DOHH2 (cell line): ENCODE measurements around the gene COL18A1.

Experiments
- H3F3A ChIP-seq: fragments of 200-600 bp; sonication (generic), shearing (Covaris generic); 2 replicates; pipeline ENCODE4 v1.6.0; 2016; ENCODE audit warnings: antibody characterized with exemption, mild to moderate bottlenecking; ENCODE audit not compliant: control insufficient read depth, insufficient read depth
- H3K27ac ChIP-seq: fragments of 200-600 bp; sonication (generic); 2 replicates; pipeline ENCODE4 v1.5.1; 2014; ENCODE audit warnings: low read depth, mild to moderate bottlenecking, low read length, moderate library complexity
- H3K27me3 ChIP-seq: fragments of 200-600 bp; sonication (generic); 2 replicates; pipeline ENCODE4 v1.6.1; 2014; ENCODE audit warnings: mild to moderate bottlenecking, low read length, mixed read lengths; ENCODE audit not compliant: control insufficient read depth
- H3K36me3 ChIP-seq: fragments of 200-600 bp; sonication (generic); 2 replicates; pipeline ENCODE4 v1.6.1; 2014; ENCODE audit warnings: mild to moderate bottlenecking, low read length, moderate library complexity, mixed read lengths; ENCODE audit not compliant: control insufficient read depth
- H3K4me1 ChIP-seq: fragments of 200-600 bp; sonication (generic); 2 replicates; pipeline ENCODE4 v1.6.1; 2014; ENCODE audit warnings: mild to moderate bottlenecking, low read length, mixed read lengths; ENCODE audit not compliant: control insufficient read depth
- H3K4me2 ChIP-seq: fragments of 200-600 bp; sonication (generic); 2 replicates; pipeline ENCODE4 v1.6.0; 2014; ENCODE audit warnings: mild to moderate bottlenecking, low read length, moderate library complexity
- H3K4me3 ChIP-seq: fragments of 200-600 bp; sonication (generic); 2 replicates; pipeline ENCODE4 v1.5.1; 2014; ENCODE audit warnings: mild to moderate bottlenecking, low read length, mixed read lengths
- H3K79me2 ChIP-seq: fragments of 200-600 bp; sonication (generic); 2 replicates; pipeline ENCODE4 v1.6.1; 2014; ENCODE audit warnings: mild to moderate bottlenecking, low read length, mixed read lengths; ENCODE audit not compliant: control insufficient read depth
- H3K9me2 ChIP-seq: fragments of 200-600 bp; sonication (generic); replicated peaks from 2 replicates; pipeline ENCODE4 v1.6.1; 2014; ENCODE audit warnings: mild to moderate bottlenecking, low read length, mixed read lengths; ENCODE audit not compliant: control insufficient read depth
- H3K9me3 ChIP-seq: fragments of 200-600 bp; sonication (generic); 2 replicates; pipeline ENCODE4 v1.6.1; 2014; ENCODE audit warnings: antibody characterized with exemption, low read length, mixed read lengths; ENCODE audit not compliant: control insufficient read depth, insufficient read depth
- H4K20me1 ChIP-seq: fragments of 200-600 bp; sonication (generic); 2 replicates; pipeline ENCODE4 v1.6.0; 2014; ENCODE audit warnings: low read depth, mild to moderate bottlenecking, antibody characterized with exemption, low read length, moderate library complexity; ENCODE audit not compliant: control insufficient read depth, insufficient read depth
- EZH2phosphoT487 ChIP-seq: fragments of 200-600 bp; sonication (generic); IDR thresholded peaks from 2 replicates; pipeline ENCODE4 v1.6.1; 2017; ENCODE audit warnings: borderline replicate concordance, mild to moderate bottlenecking, antibody characterized with exemption, low read length, moderate library complexity, mixed read lengths
- TF ChIP-seq, protein P1 (sequence below): fragments of 200-600 bp; sonication (generic); IDR thresholded peaks from one replicate; pipeline ENCODE4 v1.5.1; 2014; ENCODE audit warnings: antibody characterized with exemption, mild to moderate bottlenecking, low read depth, low read length; ENCODE audit not compliant: poor library complexity, severe bottlenecking

The COL18A1 gene

DNA sequence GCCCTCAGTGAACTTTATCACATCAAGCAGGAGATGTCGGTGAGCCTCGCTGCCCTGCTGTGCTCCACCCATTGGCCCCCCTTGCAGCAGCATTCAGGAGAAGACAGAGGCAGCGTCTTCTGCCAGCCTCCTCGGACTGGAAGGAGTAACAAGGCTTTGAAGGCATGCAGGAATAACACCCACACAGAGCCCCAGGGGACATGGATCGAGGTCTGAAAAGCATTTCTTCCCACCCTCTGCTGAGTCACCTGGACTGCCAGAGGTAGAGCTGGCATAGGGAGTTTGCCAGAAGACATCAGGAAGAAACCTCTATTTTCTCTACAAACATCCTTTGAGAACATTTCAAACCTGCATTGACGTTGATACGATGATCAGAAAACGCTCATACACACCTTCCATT lies 42.9 kb downstream of the COL18A1 start:
- Histone ChIP-seq H3F3A (peaks cover 6% of the 10 kb centered on the region), H4K20me1 (no peaks in the 10 kb centered on the region), H3K4me1 (no peaks in the 10 kb centered on the region), H3K27me3 (no peaks in the 10 kb centered on the region), H3K79me2 (no peaks in the 10 kb centered on the region), H3K4me3 (no peak overlapping the region), H3K9me2 (no peaks in the 10 kb centered on the region), H3K27ac (no peak overlapping the region), H3K4me2 (no peak overlapping the region), H3K9me3 (peaks cover 28% of the 10 kb centered on the region; the same call in 1 of the 2 replicates), H3K36me3 (no peaks in the 10 kb centered on the region)
- no peak for TF ChIP-seq EZH2phosphoT487
- TF ChIP-seq, protein P1, sequence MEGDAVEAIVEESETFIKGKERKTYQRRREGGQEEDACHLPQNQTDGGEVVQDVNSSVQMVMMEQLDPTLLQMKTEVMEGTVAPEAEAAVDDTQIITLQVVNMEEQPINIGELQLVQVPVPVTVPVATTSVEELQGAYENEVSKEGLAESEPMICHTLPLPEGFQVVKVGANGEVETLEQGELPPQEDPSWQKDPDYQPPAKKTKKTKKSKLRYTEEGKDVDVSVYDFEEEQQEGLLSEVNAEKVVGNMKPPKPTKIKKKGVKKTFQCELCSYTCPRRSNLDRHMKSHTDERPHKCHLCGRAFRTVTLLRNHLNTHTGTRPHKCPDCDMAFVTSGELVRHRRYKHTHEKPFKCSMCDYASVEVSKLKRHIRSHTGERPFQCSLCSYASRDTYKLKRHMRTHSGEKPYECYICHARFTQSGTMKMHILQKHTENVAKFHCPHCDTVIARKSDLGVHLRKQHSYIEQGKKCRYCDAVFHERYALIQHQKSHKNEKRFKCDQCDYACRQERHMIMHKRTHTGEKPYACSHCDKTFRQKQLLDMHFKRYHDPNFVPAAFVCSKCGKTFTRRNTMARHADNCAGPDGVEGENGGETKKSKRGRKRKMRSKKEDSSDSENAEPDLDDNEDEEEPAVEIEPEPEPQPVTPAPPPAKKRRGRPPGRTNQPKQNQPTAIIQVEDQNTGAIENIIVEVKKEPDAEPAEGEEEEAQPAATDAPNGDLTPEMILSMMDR, result no peak

DNA sequence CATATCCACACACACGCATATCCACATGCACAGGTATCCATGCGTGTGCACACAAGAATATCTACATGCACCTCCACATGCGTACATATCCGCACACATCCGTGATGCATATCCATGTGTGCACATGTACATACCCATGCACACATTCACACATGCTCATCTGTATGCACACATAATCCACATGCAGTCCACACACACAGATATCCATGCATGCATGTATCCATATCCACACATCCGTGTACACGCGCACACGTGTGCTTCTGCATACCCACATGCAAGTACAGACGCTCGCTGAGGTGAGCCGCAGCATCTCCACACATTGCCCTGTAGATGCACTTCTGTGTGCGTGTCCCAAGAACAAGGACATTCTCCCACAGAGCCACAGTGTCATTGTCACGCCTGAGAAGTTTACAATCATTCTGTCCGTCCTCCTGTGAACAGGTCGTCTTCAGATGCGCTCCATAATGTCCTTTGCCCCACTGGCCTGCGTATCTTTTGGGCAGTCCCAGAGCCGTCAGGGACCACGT lies 43.4 kb downstream of the COL18A1 start:
- TF ChIP-seq EZH2phosphoT487, result no peak
- TF ChIP-seq, protein P1, result no peak
- Histone ChIP-seq H3K36me3 (no peaks in the 10 kb centered on the region), H3K27ac (no peak overlapping the region), H3K9me3 (peaks cover 33% of the 10 kb centered on the region), H3K79me2 (no peaks in the 10 kb centered on the region), H3K4me3 (no peak overlapping the region), H3K9me2 (no peaks in the 10 kb centered on the region), H3K27me3 (no peaks in the 10 kb centered on the region), H4K20me1 (no peaks in the 10 kb centered on the region), H3K4me1 (no peaks in the 10 kb centered on the region), H3F3A (peaks cover 11% of the 10 kb centered on the region), H3K4me2 (no peak overlapping the region)

DNA sequence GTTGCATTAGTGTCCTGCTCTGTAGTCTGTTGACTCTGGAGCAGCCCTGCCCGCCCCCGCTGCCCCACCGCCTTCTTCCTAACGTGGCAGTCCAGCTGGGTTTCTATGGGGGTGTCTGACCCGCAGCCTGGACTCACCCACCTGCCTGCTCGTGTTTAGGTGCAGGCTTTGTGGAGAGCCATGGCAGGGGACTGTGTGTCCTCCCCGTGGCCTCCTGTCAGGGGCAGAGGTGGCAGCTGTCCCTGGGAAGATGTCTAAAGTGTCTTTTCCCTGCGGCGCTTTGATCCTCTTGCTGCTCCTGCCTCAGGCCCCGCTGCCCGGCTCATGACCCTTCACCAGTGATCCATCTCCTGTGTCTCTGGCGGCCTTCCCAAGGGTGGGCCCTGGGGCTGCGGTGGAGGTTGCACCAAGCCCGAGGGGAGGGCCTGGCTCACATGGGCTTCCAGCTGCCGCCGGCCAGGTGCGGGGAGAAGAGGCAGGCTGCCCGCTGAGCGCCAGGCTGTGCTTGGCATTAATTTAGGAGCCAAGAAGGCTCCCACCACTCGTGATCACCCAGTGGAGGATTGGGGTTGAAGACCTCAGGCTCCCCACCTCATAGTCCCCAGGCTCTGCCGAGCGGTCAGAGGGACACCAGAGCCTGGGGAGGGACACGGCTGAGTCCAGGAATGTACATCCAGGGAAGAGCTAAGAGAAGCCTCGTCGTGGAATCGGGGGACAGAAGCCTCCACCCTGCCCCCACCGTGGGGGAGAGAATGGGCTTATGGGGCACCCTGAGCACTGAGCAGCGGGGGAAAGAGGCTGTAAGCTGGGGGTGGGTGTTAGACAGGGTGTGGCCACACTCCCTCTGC lies 44.1 kb downstream of the COL18A1 start:
- no peaks in the 10 kb centered on the region for H3K79me2 ChIP-seq

More for the DNA sequence above, 44.1 kb downstream of the COL18A1 start:
- H3K4me1 ChIP-seq, result no peaks in the 10 kb centered on the region
- H3K27me3 ChIP-seq, result no peaks in the 10 kb centered on the region
- no peaks in the 10 kb centered on the region for H3K9me2 ChIP-seq
- H3K27ac ChIP-seq, result no peak overlapping the region
- H3K9me3 ChIP-seq, result peaks cover 37% of the 10 kb centered on the region
- no peak overlapping the region for H3K4me3 ChIP-seq
- TF ChIP-seq, protein P1, result no peak
- no peak for TF ChIP-seq EZH2phosphoT487
- H3K36me3 ChIP-seq, result no peaks in the 10 kb centered on the region
- no peak overlapping the region for H3K4me2 ChIP-seq
- no peaks in the 10 kb centered on the region for H4K20me1 ChIP-seq
- peaks cover 12% of the 10 kb centered on the region for H3F3A ChIP-seq
